ENCODE measurements around the gene CCDC112.

CCDC112 gene

GRCh38 chr5:115317736-115318135 is 21.3 kb upstream of the CCDC112 start:
- Histone ChIP-seq H3K36me3 (ENCODE audit: control insufficient read depth, insufficient read depth, low read length) (no peaks in the 10 kb centered on the region), H3K4me1 (ENCODE audit: control insufficient read depth, insufficient read depth, low read length) (peaks cover 10% of the 10 kb centered on the region; the same call in 1 of the 2 replicates), H3K9ac (ENCODE audit: low read length) (no peak overlapping the region), H3K9me3 (ENCODE audit: control insufficient read depth, insufficient read depth, low read depth, low read length) (peaks cover 5% of the 10 kb centered on the region), H3K27me3 (ENCODE audit: control insufficient read depth, insufficient read depth, low read length) (no peaks in the 10 kb centered on the region), H3K4me3 (ENCODE audit: low read depth, low read length) (no peak overlapping the region), H3K27ac (ENCODE audit: low read depth, low read length) (no peak overlapping the region)

DNA sequence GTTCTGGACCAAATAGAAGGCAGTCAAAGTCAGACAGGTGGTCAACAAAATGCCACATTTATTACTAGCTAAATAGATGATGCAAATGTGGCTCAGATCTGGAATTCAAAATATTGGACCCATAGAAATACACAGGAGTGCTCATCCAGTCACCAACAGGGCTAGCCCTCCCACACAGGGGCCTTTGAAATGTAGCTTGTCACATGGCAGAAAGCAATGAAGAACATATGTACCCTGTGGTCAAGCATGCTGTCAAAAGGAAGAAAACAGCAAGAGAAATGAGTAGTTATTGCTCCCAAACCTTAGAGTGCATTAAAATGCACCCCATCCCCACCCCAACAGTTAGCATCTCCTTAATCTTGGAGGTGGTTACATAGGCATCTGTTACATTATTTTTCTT is 20.9 kb upstream of the CCDC112 start:
- H3K4me1 ChIP-seq (ENCODE audit: control insufficient read depth, insufficient read depth, low read length): peaks cover 10% of the 10 kb centered on the region; the same call in 1 of the 2 replicates
- no peaks in the 10 kb centered on the region for H3K36me3 ChIP-seq (ENCODE audit: control insufficient read depth, insufficient read depth, low read length)
- no peaks in the 10 kb centered on the region for H3K27me3 ChIP-seq (ENCODE audit: control insufficient read depth, insufficient read depth, low read length)
- no peak overlapping the region for H3K4me3 ChIP-seq (ENCODE audit: low read depth, low read length)
- no peak overlapping the region for H3K27ac ChIP-seq (ENCODE audit: low read depth, low read length)
- H3K9ac ChIP-seq (ENCODE audit: low read length): no peak overlapping the region
- peaks cover under 1% of the 10 kb centered on the region for H3K9me3 ChIP-seq (ENCODE audit: control insufficient read depth, insufficient read depth, low read depth, low read length)

- Histone ChIP-seq H3K9ac (ENCODE audit: low read length) (no peak overlapping the region), H3K4me3 (ENCODE audit: low read depth, low read length) (no peak overlapping the region), H3K9me3 (ENCODE audit: control insufficient read depth, insufficient read depth, low read depth, low read length) (no peaks in the 10 kb centered on the region), H3K36me3 (ENCODE audit: control insufficient read depth, insufficient read depth, low read length) (no peaks in the 10 kb centered on the region), H3K4me1 (ENCODE audit: control insufficient read depth, insufficient read depth, low read length) (peaks cover 10% of the 10 kb centered on the region; the same call in 1 of the 2 replicates), H3K27ac (ENCODE audit: low read depth, low read length) (no peak overlapping the region), H3K27me3 (ENCODE audit: control insufficient read depth, insufficient read depth, low read length) (no peaks in the 10 kb centered on the region)
These were observed 17.2 kb upstream of the CCDC112 start for GRCh38 chr5:115313632-115314031.

DNA sequence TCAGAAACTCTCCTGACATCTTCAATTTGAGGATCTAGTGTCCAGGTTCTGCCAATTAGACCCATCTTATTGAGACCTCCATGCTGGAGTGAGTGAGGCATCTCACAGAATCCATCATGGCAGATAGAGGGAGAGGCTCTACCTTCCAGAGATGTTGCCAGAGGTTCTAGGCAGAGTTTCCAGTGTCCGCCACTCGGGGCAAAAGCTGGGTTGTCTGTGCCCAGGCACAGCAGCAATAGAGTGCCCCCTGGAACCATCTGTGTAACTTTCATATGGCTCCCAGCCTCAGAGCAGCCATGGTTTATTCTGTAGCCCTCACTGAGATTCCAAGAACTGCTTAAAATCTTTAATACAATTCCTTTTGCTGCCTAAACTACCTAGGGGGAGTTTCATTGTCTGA is 16.6 kb upstream of the CCDC112 start:
- peaks cover 10% of the 10 kb centered on the region; the same call in 1 of the 2 replicates for H3K4me1 ChIP-seq (ENCODE audit: control insufficient read depth, insufficient read depth, low read length)
- no peak overlapping the region for H3K9ac ChIP-seq (ENCODE audit: low read length)
- no peak overlapping the region for H3K27ac ChIP-seq (ENCODE audit: low read depth, low read length)
- H3K4me3 ChIP-seq (ENCODE audit: low read depth, low read length): no peak overlapping the region
- no peaks in the 10 kb centered on the region for H3K9me3 ChIP-seq (ENCODE audit: control insufficient read depth, insufficient read depth, low read depth, low read length)
- no peaks in the 10 kb centered on the region for H3K36me3 ChIP-seq (ENCODE audit: control insufficient read depth, insufficient read depth, low read length)
- H3K27me3 ChIP-seq (ENCODE audit: control insufficient read depth, insufficient read depth, low read length): no peaks in the 10 kb centered on the region

GRCh38 chr5:115309751-115310370 is 13.4 kb upstream of the CCDC112 start:
- H3K9ac ChIP-seq (ENCODE audit: low read length): no peak overlapping the region
- H3K4me3 ChIP-seq (ENCODE audit: low read depth, low read length): no peak overlapping the region
- no peak overlapping the region for H3K27ac ChIP-seq (ENCODE audit: low read depth, low read length)
- H3K4me1 ChIP-seq (ENCODE audit: control insufficient read depth, insufficient read depth, low read length): no peaks in the 10 kb centered on the region
- H3K27me3 ChIP-seq (ENCODE audit: control insufficient read depth, insufficient read depth, low read length): no peaks in the 10 kb centered on the region
- H3K36me3 ChIP-seq (ENCODE audit: control insufficient read depth, insufficient read depth, low read length): no peaks in the 10 kb centered on the region
- H3K9me3 ChIP-seq (ENCODE audit: control insufficient read depth, insufficient read depth, low read depth, low read length): no peaks in the 10 kb centered on the region

DNA sequence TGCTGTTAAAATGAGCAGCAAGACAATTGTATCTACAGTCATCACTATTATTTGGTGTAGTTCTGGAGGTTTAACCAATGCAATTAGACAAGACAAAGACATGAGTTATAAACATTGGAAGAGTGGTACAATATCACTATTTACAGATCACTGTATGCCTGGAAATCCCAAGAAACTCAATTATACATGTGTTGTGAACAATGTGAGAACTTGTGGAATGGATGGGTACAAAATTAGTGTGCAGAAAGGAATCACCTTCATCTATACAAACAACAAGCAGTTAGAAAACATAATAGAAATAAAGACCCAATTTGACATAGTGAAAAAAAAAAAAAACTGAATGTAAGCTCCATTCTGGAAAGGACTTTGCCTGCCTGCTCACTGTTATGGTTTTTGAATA is 12.4 kb upstream of the CCDC112 start:
- H3K4me3 ChIP-seq (ENCODE audit: low read depth, low read length): no peak overlapping the region
- H3K9ac ChIP-seq (ENCODE audit: low read length): no peak overlapping the region
- no peak overlapping the region for H3K27ac ChIP-seq (ENCODE audit: low read depth, low read length)
- H3K4me1 ChIP-seq (ENCODE audit: control insufficient read depth, insufficient read depth, low read length): no peaks in the 10 kb centered on the region
- H3K27me3 ChIP-seq (ENCODE audit: control insufficient read depth, insufficient read depth, low read length): no peaks in the 10 kb centered on the region
- no peaks in the 10 kb centered on the region for H3K9me3 ChIP-seq (ENCODE audit: control insufficient read depth, insufficient read depth, low read depth, low read length)
- H3K36me3 ChIP-seq (ENCODE audit: control insufficient read depth, insufficient read depth, low read length): no peaks in the 10 kb centered on the region

- H3K27me3 ChIP-seq (ENCODE audit: control insufficient read depth, insufficient read depth, low read length): no peaks in the 10 kb centered on the region
- H3K9ac ChIP-seq (ENCODE audit: low read length): no peak overlapping the region
- H3K9me3 ChIP-seq (ENCODE audit: control insufficient read depth, insufficient read depth, low read depth, low read length): no peaks in the 10 kb centered on the region
- H3K36me3 ChIP-seq (ENCODE audit: control insufficient read depth, insufficient read depth, low read length): no peaks in the 10 kb centered on the region
- H3K4me3 ChIP-seq (ENCODE audit: low read depth, low read length): no peak overlapping the region
- no peak overlapping the region for H3K27ac ChIP-seq (ENCODE audit: low read depth, low read length)
- no peaks in the 10 kb centered on the region for H3K4me1 ChIP-seq (ENCODE audit: control insufficient read depth, insufficient read depth, low read length)
These were observed 9.6 kb upstream of the CCDC112 start for GRCh38 chr5:115306011-115306536.

DNA sequence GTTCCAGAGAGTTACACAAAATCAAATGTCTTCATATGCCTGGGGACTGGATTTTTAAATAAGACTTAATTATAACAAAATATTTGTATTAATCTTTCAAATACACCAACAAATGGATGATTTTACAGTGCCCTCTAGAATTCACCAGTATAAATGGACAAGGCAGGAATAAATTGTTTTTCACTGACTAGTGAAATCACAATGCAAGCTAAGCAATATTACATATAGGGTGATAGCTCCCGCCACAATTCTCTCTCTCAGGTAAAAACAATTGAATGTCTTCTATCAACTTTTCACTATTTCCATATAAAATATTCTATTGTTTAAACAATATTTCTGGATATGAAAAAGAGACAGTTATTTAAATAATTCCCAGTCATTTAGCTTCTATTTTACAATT is 8.0 kb upstream of the CCDC112 start:
- no peak overlapping the region for H3K27ac ChIP-seq (ENCODE audit: low read depth, low read length)
- H3K9ac ChIP-seq (ENCODE audit: low read length): no peak overlapping the region
- no peaks in the 10 kb centered on the region for H3K36me3 ChIP-seq (ENCODE audit: control insufficient read depth, insufficient read depth, low read length)
- H3K4me1 ChIP-seq (ENCODE audit: control insufficient read depth, insufficient read depth, low read length): no peaks in the 10 kb centered on the region
- H3K9me3 ChIP-seq (ENCODE audit: control insufficient read depth, insufficient read depth, low read depth, low read length): no peaks in the 10 kb centered on the region
- no peaks in the 10 kb centered on the region for H3K27me3 ChIP-seq (ENCODE audit: control insufficient read depth, insufficient read depth, low read length)
- no peak overlapping the region for H3K4me3 ChIP-seq (ENCODE audit: low read depth, low read length)

GRCh38 chr5:115298811-115299210 is 2.4 kb upstream of the CCDC112 start:
- Histone ChIP-seq H3K27me3 (ENCODE audit: control insufficient read depth, insufficient read depth, low read length) (no peaks in the 10 kb centered on the region), H3K9me3 (ENCODE audit: control insufficient read depth, insufficient read depth, low read depth, low read length) (peaks cover under 1% of the 10 kb centered on the region; the same call in 1 of the 2 replicates), H3K27ac (ENCODE audit: low read depth, low read length) (no peak overlapping the region), H3K36me3 (ENCODE audit: control insufficient read depth, insufficient read depth, low read length) (no peaks in the 10 kb centered on the region), H3K4me1 (ENCODE audit: control insufficient read depth, insufficient read depth, low read length) (no peaks in the 10 kb centered on the region), H3K9ac (ENCODE audit: low read length) (no peak overlapping the region), H3K4me3 (ENCODE audit: low read depth, low read length) (no peak overlapping the region)

- Histone ChIP-seq H3K4me1 (ENCODE audit: control insufficient read depth, insufficient read depth, low read length) (no peaks in the 10 kb centered on the region), H3K4me3 (ENCODE audit: low read depth, low read length) (peak overlapping the region; percentile 42), H3K9ac (ENCODE audit: low read length) (no peak overlapping the region), H3K27me3 (ENCODE audit: control insufficient read depth, insufficient read depth, low read length) (no peaks in the 10 kb centered on the region), H3K9me3 (ENCODE audit: control insufficient read depth, insufficient read depth, low read depth, low read length) (peaks cover 10% of the 10 kb centered on the region; the same call in 1 of the 2 replicates), H3K27ac (ENCODE audit: low read depth, low read length) (no peak overlapping the region), H3K36me3 (ENCODE audit: control insufficient read depth, insufficient read depth, low read length) (0 out of 2 replicates have a peak, but pooled peaks cover under 1% of the 10 kb centered on the region)
These were observed 577 bp upstream of the CCDC112 start for GRCh38 chr5:115297031-115297430.

DNA sequence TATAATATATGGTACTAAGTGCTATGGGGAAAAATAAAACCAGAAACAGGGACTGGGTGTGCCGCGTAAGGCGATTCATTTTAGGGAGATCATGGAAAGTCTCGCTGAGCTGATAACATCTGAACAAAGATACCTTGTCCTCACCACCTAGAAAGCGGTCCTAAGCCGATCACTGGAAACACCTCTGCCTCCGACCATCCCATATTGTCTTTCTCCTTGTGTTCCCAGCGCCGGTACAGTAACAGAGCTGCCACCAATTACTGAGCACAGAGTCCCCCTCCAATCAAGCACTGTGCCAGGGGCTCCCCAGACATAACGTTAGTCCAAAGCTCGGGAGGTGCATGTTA is 704 bp downstream of the CCDC112 start:
- Histone ChIP-seq H3K9ac (ENCODE audit: low read length) (peak overlapping the region; percentile 67), H3K4me1 (ENCODE audit: control insufficient read depth, insufficient read depth, low read length) (no peaks in the 10 kb centered on the region), H3K27me3 (ENCODE audit: control insufficient read depth, insufficient read depth, low read length) (no peaks in the 10 kb centered on the region), H3K27ac (ENCODE audit: low read depth, low read length) (peak overlapping the region; percentile 39; the same call in 1 of the 2 replicates), H3K36me3 (ENCODE audit: control insufficient read depth, insufficient read depth, low read length) (0 out of 2 replicates have a peak, but pooled peaks cover 3% of the 10 kb centered on the region), H3K9me3 (ENCODE audit: control insufficient read depth, insufficient read depth, low read depth, low read length) (peaks cover 12% of the 10 kb centered on the region; the same call in 1 of the 2 replicates), H3K4me3 (ENCODE audit: low read depth, low read length) (peak overlapping the region; percentile 79)

All from HUES6 (cell line).